OCI-LY3 (cell line): ENCODE data around the gene ZNF385C.
A peak's percentile ranks its signal among the peaks of the same experiment; 100 is the strongest.

Experiments
- H2AFZ ChIP-seq: fragments of 200-600, 300-600 bp; shearing (Covaris generic); 2 replicates; pipeline ENCODE4 v1.6.0; 2014; ENCODE audit warnings: antibody characterized with exemption, low read depth, low read length
- H3K27ac ChIP-seq: fragments of 200-600, 300-600 bp; sonication (generic); 2 replicates; pipeline ENCODE4 v1.5.1; 2014; ENCODE audit warnings: mild to moderate bottlenecking, low read length, moderate library complexity, mixed read lengths
- H3K27me3 ChIP-seq: fragments of 200-600, 300-600 bp; sonication (generic); 2 replicates; pipeline ENCODE4 v1.6.1; 2014; ENCODE audit warnings: low read depth, low read length, mixed read lengths
- H3K36me3 ChIP-seq: fragments of 200-600, 300-600 bp; sonication (generic); replicated peaks from 2 replicates; pipeline ENCODE3; 2014; ENCODE audit warnings: low read depth, low read length, mixed read lengths
- H3K4me1 ChIP-seq: fragments of 300-600, 200-600 bp; sonication (generic); 2 replicates; pipeline ENCODE4 v1.6.1; 2014; ENCODE audit warnings: low read length, mixed read lengths
- H3K4me2 ChIP-seq: fragments of 200-600, 300-600 bp; sonication (generic); 2 replicates; pipeline ENCODE4 v1.6.1; 2014; ENCODE audit warnings: low read length, mixed read lengths
- H3K4me3 ChIP-seq: fragments of 300-600, 200-600 bp; sonication (generic); 2 replicates; pipeline ENCODE4 v1.5.1; 2014; ENCODE audit warnings: antibody characterized with exemption, mild to moderate bottlenecking, low read length, moderate library complexity
- H3K79me2 ChIP-seq: fragments of 300-600, 200-600 bp; shearing (Covaris generic); 2 replicates; pipeline ENCODE4 v1.6.1; 2014; ENCODE audit warnings: mild to moderate bottlenecking, low read length, mixed read lengths
- H3K9ac ChIP-seq: fragments of 300-600, 200-600 bp; shearing (Covaris generic); 2 replicates; pipeline ENCODE4 v1.6.0; 2014; ENCODE audit warnings: mild to moderate bottlenecking, low read length, moderate library complexity
- H3K9me3 ChIP-seq: fragments of 200-600, 300-600 bp; shearing (Covaris generic); 2 replicates; pipeline ENCODE4 v1.6.1; 2014; ENCODE audit warnings: low read length, mixed read lengths; ENCODE audit not compliant: insufficient read depth
- H4K20me1 ChIP-seq: fragments of 200-600, 300-600 bp; sonication (generic); 2 replicates; pipeline ENCODE4 v1.6.1; 2016; ENCODE audit warnings: low read length, mixed read lengths; ENCODE audit not compliant: insufficient read depth
- EZH2phosphoT487 ChIP-seq: fragments of 200-600 bp; shearing (Covaris generic); IDR thresholded peaks from 2 replicates; pipeline ENCODE4 v1.6.1; 2018; ENCODE audit warnings: antibody characterized with exemption, mixed run types, low read depth
- TF ChIP-seq, protein P1 (sequence below): fragments of 200-600, 300-600 bp; sonication (generic); IDR thresholded peaks from 2 replicates; pipeline ENCODE4 v1.5.1; 2014; ENCODE audit warnings: antibody characterized with exemption, low read length, low read depth

The ZNF385C gene

DNA sequence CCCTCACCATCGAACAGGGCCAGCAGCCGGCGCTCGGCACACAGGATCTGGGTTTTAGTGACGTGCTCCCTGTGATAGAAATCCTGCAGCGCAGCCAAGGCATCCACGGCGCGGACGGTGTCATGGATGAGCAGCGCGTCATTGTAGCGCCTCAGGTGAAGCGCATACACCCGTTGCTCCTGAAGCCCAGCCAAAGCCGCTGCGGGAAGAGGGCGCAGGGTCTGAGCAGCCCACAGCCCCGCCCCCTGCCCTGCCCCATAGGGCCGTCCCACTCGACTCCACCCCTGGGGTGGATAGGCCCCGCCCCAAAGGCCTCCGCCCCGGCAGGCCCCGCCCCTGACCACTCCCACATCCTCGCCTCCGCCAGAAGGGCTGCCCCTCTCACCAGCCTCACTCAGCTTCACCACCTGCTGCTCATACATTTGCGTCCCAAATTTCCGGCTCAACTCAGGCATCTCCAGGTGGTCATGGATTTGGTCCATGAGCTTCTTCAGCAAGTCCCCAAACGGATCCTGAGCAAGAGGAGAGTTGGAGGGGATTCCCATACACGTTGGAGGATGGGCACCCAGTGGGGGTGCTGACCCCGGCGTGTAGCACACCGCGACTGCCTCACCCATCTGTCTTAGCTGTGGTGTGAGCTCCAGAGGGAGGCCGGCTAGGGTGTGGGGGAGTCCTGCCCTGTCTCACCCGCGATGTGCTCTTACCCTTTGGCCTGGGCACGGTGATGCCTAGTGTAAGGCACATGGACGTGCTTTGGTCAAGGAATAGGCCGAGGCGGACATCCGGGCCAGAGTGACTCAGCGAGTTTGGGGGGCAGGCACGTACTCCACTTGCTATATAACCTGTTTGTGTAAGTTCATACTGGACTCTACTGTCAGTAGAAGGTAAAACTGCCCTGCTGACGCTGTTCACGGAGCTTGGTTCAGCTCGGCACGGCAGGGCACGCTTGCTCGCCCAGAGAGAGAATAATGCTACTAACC is 9.6 kb upstream of the ZNF385C start:
- Histone ChIP-seq H4K20me1 (no peaks in the 10 kb centered on the region), H3K4me1 (peaks cover 16% of the 10 kb centered on the region), H3K4me2 (peak overlapping the region; percentile 45), H3K27me3 (no peaks in the 10 kb centered on the region), H3K27ac (no peak overlapping the region), H3K79me2 (no peaks in the 10 kb centered on the region), H3K9ac (no peak overlapping the region), H3K4me3 (peak overlapping the region; percentile 45), H3K36me3 (no peaks in the 10 kb centered on the region), H2AFZ (no peak overlapping the region), H3K9me3 (no peaks in the 10 kb centered on the region)
- no peak for TF ChIP-seq EZH2phosphoT487
- TF ChIP-seq, protein P1, sequence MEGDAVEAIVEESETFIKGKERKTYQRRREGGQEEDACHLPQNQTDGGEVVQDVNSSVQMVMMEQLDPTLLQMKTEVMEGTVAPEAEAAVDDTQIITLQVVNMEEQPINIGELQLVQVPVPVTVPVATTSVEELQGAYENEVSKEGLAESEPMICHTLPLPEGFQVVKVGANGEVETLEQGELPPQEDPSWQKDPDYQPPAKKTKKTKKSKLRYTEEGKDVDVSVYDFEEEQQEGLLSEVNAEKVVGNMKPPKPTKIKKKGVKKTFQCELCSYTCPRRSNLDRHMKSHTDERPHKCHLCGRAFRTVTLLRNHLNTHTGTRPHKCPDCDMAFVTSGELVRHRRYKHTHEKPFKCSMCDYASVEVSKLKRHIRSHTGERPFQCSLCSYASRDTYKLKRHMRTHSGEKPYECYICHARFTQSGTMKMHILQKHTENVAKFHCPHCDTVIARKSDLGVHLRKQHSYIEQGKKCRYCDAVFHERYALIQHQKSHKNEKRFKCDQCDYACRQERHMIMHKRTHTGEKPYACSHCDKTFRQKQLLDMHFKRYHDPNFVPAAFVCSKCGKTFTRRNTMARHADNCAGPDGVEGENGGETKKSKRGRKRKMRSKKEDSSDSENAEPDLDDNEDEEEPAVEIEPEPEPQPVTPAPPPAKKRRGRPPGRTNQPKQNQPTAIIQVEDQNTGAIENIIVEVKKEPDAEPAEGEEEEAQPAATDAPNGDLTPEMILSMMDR, result no peak

DNA sequence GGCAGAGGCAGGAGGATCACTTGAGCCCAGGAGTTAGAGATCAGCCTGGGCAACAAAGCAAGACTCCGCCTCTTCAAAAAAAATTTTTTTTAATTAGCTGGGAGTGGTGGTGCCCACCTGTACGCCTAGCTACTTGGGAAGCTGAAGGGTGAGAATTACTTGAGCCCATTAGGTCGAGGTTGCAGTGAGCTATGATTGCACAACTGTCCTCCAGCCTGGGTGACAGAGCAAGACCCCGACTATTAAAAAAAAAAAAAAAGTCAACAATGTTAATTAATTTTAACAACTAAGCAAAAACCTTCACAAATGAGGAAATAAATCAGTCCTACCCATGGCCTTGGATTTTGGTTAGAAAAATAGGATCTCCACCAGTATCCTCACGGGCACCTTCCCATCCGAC is 8.9 kb upstream of the ZNF385C start:
- no peaks in the 10 kb centered on the region for H3K9me3 ChIP-seq
- peaks cover 10% of the 10 kb centered on the region for H3K4me1 ChIP-seq
- H3K79me2 ChIP-seq, result no peaks in the 10 kb centered on the region
- TF ChIP-seq, protein P1, result no peak
- no peak for TF ChIP-seq EZH2phosphoT487
- no peak overlapping the region for H2AFZ ChIP-seq
- peak overlapping the region; percentile 37 for H3K4me2 ChIP-seq
- no peak overlapping the region for H3K27ac ChIP-seq
- H3K9ac ChIP-seq, result no peak overlapping the region
- H3K36me3 ChIP-seq, result no peaks in the 10 kb centered on the region
- no peaks in the 10 kb centered on the region for H4K20me1 ChIP-seq
- H3K4me3 ChIP-seq, result peak overlapping the region; percentile 45
- H3K27me3 ChIP-seq, result no peaks in the 10 kb centered on the region

DNA sequence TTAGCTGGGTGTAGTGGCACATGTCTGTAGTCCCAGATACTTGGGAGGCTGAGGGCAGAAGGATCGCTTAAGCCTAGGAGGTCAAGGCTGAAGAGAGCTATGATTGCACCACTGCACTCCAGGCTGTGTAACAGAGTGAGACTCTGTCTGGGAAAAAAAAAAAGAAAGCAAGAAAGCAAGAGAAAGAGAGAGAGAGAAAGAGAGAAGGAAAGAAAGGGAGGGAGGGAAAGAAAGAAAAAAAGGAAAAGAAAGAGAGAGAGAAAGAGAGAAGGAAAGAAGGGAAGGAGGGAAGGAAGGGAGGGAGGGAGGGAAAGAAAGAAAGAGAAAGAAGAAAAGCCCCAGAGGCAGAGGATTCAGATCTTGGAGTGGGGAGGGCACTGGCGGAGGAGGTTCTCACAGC is 7.7 kb upstream of the ZNF385C start:
- Histone ChIP-seq H3K27me3 (no peaks in the 10 kb centered on the region), H3K9ac (no peak overlapping the region), H3K4me2 (no peak overlapping the region), H3K79me2 (no peaks in the 10 kb centered on the region), H2AFZ (no peak overlapping the region), H3K27ac (no peak overlapping the region), H3K4me3 (no peak overlapping the region), H3K9me3 (no peaks in the 10 kb centered on the region), H4K20me1 (no peaks in the 10 kb centered on the region), H3K36me3 (no peaks in the 10 kb centered on the region), H3K4me1 (peaks cover 11% of the 10 kb centered on the region)
- TF ChIP-seq EZH2phosphoT487, result no peak
- TF ChIP-seq, protein P1, result no peak

DNA sequence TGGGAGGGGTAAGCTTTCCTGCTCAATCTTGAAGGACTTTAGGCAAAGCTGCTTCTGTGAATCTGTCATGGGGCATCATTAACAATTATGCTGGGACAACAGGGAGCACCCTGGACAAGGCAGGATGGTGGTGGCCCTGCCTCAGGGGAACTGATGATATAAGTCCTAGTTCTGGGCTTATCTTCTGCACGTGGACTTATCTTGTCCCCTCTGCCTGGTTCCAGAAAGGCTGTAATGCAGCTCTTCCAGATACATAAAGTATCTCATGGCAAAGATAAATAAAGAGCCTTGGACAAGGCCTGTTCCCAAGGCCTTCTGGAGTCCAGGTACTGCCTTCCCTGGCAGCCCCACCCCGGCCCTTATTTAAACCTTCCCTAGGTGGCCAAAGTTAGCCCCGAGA is 6.0 kb upstream of the ZNF385C start:
- H3K27ac ChIP-seq, result no peak overlapping the region
- H3K4me1 ChIP-seq, result peaks cover 16% of the 10 kb centered on the region
- H3K9me3 ChIP-seq, result no peaks in the 10 kb centered on the region
- no peak overlapping the region for H3K9ac ChIP-seq
- H3K4me2 ChIP-seq, result no peak overlapping the region
- no peak overlapping the region for H3K4me3 ChIP-seq
- H4K20me1 ChIP-seq, result no peaks in the 10 kb centered on the region
- no peaks in the 10 kb centered on the region for H3K79me2 ChIP-seq
- H3K27me3 ChIP-seq, result no peaks in the 10 kb centered on the region
- TF ChIP-seq EZH2phosphoT487, result no peak
- TF ChIP-seq, protein P1, result no peak
- no peaks in the 10 kb centered on the region for H3K36me3 ChIP-seq
- no peak overlapping the region for H2AFZ ChIP-seq
